GM21423 (cell line): ENCODE results near the gene HDAC10.

Source experiments
- ATAC-seq: cut with Tn5 transposase; IDR thresholded peaks from one replicate; pipeline ENCODE4 v1.9.1; 2021; ENCODE audit warnings: mild to moderate bottlenecking, moderate library complexity; ENCODE audit not compliant: unreplicated experiment

HDAC10 gene

DNA sequence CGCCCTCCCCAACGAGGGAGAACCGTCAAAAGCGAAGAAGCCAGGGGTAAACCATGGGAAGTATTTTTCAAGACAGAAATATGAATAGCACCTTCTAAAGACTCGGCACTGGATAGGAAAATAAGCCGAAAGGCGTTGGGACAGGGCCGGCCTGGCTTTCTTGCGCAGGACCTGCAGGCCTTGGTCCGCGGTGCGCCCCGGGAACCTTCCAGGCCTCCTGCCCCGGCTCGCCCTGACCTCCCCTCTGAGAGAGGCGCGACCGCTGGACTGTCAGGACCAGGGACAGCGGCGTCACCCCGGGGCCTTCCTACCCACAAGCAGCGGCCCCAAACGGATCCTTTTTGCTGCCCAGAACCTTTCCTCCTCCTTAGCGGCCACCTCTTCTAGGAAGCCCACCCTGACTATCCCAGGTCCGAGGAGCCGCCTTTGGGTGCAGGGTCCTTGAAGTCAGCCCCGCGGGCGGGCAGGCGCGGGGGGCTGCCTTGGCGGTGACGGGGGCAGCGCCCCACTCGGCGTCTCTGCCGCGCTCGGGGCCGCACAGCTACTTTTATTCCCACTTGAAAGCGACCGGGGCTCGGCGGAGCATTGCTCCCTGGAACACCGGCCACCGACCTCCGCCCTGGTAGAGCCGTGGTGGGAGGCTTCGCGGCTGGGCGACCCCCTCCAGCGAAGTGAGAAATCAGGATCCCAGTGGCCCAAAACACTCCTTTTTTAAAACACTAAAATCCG lies 19.8 kb upstream of the HDAC10 start:
- ATAC-seq: no peak

DNA sequence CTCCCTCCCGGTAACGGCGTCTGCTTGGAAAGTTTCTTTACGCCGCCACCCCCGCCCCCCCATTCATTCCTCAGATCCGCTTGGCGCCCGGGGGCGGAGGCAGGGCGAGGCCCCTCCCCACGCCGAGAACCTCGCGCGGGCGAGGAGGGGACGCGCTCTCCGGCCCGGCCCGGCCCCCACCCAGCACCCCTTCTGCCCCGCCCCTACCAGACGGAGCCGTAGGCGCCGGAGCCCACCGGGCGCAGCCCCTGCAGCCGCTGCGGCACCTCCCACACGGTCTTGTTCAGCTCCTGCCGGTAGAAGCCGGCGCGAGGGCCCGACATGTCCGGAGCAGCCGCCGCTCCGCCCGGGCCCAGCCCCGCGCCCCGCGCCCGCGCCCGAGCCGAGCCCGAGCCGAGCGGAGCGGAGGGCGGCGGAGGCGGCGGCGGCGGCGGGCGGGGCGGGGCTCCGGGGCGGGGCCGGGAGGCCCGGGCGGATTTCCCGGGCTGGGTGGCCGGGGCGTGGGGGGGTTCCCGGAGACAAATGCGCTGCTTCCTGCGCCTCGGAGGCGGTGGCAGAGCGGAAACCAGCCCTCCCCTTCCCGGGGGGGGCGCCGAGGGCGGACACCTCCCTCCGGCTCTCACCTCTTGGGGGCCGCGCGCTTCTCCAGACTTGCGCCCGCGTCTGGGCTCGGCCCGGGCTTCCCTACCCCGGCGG lies 19.1 kb upstream of the HDAC10 start, which contains the start of gene MAPK11:
Gene MAPK11 (minus strand): TSS at position 411 of the 696 bp plus-strand sequence. CDS start 88 bp downstream, at position 323.
- ATAC-seq: no peak

DNA sequence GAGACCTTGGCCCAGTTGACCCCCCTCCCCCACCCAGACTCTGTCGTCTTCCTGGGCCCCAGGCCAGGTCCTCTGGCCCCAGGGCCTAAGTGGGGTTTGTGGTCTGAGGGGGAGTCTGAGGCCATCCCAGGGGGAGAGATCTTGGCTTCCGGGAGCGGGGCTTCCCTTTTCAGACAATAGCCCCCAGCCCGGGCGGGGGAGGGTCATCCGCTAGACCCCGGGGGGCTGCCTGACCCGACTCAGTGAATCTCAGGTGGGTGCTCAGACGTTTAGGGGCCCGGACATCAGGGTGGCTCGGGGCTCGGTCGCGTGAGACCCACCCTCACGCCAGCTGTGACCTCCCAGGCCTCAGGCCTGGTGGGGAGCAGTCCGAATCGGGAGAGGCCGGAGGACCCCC lies 18.5 kb upstream of the HDAC10 start:
- no peak for ATAC-seq

DNA sequence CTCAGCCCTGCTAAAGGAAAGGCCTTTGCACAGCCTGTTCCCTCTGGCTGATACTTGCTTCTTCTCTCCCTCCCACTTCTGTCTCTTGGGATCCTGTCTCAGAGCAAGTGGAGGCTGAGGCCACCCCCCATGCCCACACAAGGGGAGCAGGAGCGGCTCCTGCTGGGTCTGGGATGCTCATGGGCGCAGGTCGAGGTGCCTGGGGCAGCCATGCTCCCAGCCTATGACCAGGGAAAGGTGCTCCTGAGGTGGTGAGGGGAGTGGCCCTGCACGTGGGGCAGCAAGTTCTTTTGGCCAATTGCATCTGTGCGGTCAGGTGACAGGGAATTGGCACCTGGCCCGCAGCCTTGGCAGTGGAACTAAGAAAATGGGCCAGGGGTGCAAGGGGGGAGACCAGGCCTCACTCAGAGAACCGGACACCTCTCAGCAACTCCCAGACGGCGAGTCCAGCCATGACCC lies 17.6 kb upstream of the HDAC10 start:
- no peak for ATAC-seq

DNA sequence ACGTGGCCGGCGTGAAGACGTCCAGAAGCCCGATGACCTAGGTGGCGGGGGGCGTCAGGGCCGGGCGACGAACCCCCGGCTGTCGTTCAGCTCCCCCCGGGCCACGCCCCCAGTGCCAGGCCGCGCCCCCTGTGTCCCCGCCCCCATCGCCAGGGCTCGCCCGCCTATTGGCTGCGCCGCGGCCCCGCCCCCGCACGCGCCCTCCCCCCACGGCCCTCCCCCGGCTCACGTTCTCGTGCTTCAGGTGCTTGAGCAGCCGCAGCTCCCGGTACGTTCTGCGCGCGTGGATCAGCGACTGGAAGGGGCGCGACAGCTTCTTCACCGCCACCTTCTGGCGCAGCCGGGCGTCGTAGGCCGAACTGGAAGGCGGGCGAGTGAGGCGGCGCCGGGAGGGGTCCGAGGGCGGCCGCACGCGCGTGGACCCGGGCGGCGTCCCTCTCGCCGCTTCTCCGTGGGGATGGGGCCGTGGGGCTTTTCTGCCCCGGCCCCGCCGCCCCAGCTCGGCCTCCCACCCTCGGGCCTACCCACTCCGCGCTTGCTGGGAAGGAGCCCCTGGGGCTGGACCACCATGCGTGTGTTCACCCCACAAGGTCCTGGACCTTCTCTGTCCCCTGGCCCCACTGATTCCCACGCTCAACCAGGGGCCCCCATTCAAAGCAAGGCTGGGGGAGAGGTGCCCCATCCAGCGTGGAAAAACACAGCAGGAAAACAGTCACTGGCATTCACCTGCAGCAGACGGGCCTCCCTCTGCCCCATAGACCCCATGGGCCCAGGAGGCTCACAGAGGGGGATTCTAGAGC lies 16.7 kb upstream of the HDAC10 start:
- no peak for ATAC-seq

DNA sequence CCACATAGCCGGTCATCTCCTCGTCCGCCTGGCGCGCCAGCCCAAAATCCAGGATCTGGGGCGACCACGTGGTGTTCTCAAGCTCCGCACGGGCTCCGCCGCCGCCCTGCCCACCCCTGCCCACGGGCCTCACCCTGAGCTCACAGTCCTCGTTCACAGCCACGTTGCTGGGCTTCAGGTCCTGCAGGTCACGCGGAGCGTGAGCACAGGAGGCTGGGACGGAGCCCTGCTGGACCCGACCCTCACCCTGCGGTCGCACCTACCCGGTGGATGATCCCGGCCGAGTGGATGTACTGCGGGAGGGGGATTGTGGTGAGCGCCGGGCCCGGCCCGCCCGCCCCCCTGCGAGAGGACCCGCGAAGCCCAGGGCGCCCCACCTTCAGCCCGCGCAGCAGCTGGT lies 15.9 kb upstream of the HDAC10 start:
- ATAC-seq: no peak

DNA sequence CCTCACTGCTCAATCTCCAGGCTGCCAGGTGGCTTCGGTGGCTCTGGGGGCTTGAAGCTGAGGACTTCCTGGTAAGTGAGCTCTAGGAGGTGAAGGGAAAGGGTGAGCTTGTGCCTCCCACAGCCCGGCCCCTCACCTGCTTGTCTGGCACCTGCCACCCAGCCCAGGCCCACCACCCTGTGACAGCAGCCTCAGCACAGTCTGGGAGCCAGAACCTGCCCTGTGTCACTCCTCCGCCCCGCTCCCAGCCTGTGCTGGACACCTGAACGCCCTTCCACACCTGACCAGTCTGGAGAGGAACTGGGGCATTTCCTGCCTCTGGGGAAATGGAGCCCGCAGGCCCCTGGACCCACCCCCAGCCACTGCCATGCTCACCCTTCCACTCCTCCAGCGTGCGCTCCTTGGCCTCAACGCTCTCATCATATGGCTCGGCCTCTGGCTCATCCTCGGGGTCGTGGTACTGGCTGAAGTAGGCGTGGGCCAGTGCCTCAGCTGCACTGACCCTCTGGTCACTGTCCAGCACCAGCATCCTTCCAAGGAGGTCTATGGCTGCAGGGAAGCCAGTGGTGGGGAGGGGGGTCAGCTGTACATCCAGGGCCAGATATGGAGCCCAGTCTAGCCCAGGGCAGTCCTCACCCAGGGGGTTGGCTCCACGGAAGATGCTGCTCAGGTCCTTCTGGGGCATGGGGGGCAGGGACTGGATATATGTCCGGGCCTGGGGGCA lies 14.0 kb upstream of the HDAC10 start:
- no peak for ATAC-seq

DNA sequence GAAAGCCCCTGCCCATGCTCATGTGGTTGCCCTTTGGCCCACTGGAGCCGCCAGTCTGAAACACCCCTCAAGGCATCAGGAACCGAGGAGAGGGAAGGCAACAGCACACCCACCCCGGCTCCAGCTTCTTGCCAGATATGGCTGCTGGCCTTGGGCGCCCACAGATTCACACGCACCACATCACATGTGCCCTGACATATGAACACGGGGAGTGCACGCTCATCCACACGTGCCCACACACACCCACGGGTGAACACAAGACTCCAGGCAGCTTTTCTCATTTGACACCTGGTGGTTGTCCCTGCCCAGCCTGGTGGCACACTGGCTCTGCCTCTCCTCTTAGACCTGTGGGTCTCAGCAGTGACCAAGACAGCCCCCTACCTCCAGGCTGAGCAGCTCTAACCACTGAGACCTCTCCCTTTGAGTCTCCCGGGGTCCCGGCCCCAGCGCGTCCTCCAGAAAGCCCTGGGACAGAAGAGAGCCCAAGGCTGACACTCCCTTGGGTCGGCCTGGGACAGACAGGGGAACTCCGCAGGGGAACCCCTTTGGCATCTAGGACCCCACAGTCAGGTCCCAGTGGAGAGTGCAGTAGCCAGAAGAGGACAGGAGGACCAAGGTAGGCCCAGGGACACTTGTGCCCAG lies 13.2 kb upstream of the HDAC10 start:
- no peak for ATAC-seq

DNA sequence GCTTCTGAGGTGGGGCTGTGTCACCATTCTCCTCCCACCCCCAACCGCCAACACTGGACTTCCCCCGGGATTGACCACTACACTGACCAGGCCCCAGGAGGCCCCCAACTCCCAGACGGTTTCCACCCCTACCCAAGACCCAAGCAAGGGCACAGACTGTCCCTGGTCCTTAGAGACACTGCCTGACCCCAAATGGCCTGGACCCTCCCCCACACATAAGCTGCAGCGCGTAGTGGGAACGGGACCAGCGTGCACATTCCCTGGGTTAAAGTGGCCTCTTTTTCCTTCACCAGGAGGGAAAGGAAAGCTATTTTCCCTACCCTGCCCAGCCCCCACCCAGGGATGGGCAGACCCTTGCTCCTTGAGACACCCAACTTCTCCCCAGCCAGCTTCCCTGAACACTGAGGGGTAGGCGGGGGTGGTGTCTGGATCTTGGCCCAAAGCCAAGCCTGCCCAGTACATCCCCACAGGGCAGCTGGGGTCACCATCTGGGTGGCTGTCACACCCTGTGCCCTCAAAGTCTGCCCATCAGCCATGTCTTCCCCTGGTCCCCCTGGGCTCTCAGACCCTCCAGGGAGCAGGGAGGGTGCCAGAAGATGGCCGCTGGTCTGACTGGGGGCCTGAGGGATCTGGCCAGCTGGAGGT lies 12.0 kb upstream of the HDAC10 start:
- no peak for ATAC-seq

DNA sequence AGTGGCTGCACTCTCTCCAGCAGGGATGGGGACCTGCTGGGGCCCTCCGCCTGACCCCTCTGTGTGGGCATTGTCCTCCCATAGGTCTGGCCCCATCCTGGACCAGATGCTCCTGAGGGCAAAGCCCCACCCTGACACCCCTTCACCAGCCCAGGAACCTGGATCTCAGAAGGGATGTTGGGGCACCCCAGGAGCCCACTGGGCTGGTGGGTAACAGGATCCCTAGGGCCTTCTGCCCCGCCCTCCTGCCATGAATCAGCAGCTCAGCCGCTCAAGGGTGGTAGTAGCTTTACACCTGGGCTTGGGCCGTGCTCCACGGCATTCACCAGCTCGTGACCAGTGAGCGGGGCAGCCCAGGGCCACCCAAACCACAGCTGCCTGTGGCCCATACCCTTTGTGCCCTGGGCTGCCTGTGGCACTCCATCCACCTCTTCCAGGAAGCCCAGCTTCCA lies 11.4 kb upstream of the HDAC10 start:
- no peak for ATAC-seq

DNA sequence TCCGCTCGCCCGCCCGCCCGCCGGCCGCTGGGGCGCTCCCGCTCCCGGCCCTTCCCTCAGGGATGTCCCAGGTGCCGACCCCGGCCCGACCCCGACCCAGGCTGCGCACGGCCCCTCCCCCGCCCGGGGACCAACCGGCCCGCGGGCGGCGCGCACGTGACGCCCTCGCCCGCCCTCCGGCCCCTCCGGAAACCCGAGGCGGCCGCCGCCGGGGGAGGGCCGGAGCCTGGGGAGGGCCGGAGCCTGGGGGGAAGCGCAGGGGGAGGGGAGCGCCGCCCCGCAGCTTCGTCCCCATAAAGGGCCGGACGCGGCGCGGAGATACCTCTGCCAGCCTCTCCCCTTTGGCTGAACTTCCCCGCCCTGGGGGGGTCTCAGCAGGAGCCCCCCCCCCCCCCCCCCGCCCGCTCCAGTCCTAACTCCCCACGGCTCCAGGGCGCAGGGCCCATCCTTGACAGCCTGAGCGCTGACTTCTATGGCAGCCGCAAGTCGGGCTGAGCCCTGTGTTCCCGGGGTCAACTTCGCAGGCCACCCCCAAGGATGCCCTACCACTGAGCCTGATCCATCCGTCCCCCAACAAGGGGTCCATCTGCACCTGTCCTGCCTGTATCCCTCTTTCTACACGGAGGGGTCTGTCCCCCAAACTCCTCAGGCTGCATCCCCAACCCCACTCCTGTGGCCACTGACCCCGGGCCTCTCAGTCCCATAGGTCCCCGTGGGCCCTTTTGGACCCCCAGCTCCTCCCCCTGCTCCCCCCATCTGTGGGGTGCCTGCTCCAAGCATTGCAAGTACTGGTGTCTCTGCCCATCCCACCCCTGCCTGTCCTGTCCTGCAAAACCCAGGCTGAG lies 10.8 kb upstream of the HDAC10 start, which contains the start of gene MAPK12:
Gene MAPK12 (minus strand): TSS at position 69 of the 845 bp plus-strand sequence. CDS start 174 bp downstream, outside the sequence.
- peak; percentile 45 for ATAC-seq

DNA sequence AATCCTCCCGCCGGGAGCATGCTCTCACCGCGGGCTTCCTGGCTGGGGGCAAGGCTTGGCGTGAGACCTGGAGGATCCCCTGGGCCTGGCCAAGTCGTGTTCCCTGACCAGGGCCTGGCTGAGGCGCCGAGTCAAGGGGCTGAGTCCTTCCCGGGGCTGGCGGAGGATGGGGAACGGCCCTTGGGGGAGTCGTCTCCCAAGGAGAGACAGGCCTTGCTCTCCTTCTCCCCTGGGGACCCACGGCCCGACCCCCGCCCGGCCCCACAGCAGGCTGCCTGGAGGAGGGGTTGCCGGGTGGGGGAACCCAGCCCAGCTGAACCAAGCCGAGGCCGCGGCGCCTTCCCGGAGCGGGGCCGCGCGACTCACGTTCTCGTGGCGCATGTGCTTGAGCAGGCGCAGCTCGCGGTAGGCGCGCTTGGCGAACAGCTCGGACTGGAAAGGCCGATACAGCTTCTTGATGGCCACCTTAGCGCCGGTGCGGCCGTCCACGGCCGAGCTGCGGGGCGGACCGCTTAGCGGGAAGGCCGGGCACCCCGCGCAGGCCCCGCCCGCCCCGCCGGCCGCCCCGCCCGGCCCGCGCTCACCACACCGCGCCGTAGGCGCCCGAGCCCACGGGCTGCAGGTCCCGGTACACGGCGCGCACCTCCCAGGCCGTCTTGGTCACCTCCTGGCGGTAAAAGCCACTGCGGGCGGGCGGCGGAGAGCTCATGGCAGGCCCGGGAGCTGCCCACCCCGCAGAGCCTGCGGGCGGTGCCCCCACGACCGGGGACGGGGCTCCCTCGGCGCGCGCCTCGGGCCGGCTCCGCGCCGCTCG lies 9.9 kb upstream of the HDAC10 start:
- ATAC-seq: peak; percentile 23

DNA sequence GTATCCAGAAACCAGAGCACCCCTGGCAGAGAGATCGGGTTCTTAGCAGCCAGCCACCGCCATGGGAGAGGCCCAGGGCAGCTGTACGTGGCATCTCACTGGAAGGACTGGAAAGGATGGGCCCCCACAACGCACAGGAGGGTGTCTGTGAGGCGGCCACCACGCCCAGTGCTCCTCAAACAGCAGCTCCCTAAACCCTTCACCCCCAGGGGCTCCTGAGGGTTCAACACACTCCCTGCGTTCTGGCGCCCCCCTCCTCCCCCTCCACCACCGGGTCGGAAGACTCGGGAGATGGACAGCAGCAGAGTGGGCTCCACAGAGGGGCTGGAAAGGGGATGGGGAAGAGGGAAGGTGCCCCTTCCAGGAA lies 9.4 kb upstream of the HDAC10 start:
- no peak for ATAC-seq

DNA sequence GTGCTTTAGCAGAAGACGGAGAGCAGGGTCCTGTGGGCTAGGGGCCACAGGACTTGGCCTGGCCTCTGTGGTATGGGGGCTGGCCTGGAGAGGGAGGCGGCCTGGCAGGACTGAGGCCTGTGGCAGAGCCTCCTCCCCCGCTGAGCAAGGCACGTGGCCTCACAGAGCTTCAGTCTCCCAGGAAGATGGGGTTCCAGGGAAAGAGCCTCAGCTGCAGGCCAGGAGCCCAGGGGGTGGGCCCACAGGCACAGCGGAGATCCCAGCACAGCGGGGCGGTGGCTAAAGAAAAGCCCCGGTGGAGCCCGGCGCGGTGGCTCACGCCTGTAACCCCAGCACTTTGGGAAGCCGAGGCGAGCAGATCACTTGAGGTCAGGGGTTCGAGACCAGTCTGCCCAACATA lies 8.2 kb upstream of the HDAC10 start:
- no peak for ATAC-seq

DNA sequence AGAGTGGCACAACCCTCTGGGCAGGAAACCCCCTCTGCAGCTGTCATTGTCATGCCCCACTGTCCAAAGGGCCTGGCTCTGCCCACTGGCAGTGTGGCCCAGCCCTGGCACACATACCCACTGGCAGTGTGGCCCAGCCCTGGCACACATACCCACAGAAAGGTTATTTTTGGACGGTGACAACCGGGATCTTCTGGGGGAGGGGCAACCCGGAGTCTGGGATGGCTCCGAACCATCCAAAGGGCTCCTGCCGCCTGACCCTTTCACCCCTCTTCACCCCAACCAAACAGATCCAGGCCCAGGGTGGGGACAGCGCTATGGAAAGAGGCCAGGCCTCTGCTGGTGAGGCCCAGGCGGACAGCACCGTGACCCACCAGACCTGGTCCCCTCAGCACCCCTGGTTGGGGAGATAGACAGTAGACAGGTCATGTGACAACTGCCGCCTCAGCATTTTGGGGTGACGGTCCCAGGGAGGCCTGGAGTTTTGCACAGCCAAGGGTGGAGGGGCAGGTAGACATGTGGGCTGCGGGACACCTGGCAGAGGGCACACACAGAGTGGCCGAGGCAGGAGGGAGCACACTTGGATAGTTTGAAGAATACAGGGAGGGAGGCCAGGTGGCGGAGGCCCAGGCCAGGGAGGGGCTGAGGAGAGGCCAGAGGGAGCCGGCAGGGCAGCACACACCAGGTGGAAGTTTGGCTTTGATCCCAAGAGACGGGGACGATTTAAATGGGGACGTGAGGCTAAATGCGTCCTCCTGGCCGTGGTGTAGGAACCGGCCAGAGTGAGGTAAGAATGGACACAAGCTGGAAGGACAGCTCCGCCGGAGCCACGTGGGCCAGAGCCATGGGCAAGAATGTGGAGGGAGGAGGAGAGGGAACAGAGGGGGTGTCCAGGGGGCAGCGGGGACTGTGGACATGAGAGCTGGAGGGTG lies 7.6 kb upstream of the HDAC10 start:
- ATAC-seq: no peak

DNA sequence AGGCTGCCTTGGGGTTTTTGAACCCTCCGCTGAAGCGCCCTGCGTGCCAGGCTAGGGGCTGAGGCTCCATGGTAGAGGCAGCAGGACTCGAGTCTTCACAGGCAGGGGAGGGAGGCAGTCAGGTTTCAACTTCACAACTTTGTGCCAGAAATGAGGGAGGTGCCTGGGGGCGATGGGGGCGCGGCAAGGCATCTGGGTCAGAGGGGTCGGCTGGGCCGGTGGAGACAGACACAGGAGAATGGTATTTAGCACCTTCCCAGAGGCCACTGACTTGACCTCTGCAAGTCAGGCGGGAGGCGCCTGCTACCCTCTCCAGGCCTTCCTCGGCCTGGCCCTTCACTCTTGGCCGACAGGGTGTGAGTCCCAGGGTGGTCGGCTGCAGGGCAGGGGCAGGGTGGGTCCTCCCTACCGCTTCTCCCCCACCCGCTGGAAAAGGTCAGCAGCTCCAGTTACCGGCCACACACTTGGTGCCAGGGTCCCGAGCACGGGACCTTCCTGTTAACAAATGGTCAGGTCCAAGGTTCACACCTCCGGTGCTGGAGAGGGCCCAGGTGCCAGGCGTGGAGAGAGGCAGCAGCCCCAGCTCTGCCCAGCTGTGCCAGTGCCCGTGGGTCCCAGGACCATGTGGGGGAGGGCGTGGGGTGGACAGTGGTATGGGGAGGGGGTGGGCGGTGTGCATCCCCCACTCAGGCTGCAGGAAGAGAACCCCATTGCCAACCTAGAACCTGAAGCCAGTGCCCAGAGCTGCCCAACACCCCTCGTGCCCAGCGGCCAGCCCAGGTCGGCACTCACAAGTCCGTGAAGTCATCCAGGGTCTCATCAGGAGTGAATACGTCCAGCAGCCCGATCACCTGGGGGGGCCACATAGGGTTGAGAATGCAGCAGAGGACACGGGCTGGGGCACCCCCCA lies 6.6 kb upstream of the HDAC10 start:
- no peak for ATAC-seq
